Uterus (tissue), 2 donors: Measurements from ENCODE around the gene DOCK7.

Experiments used
- POLR2A ChIP-seq, 2 donors: fragments of 450-650 bp; IDR thresholded peaks; one replicate each; pipeline ENCODE4 v1.6.1; 2016; ENCODE audit warnings: antibody characterized with exemption in 2 of 2, mild to moderate bottlenecking in 1 of 2, moderate library complexity in 1 of 2
- TF ChIP-seq, protein P1 (sequence below), 4 experiments: fragments of 200-600 bp in 2 of 4; fragments of 450-650 bp in 2 of 4; sonication (generic) in 2 of 4; IDR thresholded peaks; one replicate each; pipeline ENCODE4 v1.5.1; 2016 to 2019; ENCODE audit warnings: antibody characterized with exemption in 4 of 4, mild to moderate bottlenecking in 2 of 4, moderate library complexity in 1 of 4

DNA sequence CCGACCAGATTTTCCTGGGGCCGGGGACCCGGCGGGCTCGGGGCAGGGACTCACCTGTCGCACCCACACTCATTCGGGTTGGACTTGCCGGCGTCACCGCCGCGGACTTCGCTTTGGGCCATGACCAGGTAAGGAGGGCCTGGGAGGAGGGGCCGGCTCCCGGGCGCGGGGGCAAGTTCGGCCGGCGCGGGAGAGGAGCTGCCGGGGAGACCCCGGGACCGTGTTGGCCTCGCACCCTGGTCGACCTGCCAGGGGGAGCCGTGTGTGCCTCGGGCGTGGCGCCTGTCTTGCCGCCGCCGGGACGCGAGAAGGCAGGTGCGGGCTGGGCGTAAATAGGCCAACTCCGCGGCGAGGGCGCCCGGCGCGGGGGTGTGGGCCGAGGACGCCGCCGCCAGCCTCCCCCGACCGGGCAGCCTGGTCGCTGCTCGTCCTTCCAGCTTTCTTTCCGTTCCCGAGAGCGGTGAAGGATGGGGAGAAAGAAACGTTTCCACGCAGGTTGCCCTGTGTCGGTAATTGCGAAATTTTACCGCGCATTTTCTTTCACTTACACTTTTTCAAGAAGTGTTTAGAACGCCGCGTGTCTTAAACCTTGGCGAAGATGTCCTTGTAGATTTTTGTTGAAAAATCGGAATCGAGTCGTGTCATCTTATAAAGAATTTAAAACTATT, 250.8 kb downstream of the DOCK7 start:
- TF ChIP-seq, protein P1, sequence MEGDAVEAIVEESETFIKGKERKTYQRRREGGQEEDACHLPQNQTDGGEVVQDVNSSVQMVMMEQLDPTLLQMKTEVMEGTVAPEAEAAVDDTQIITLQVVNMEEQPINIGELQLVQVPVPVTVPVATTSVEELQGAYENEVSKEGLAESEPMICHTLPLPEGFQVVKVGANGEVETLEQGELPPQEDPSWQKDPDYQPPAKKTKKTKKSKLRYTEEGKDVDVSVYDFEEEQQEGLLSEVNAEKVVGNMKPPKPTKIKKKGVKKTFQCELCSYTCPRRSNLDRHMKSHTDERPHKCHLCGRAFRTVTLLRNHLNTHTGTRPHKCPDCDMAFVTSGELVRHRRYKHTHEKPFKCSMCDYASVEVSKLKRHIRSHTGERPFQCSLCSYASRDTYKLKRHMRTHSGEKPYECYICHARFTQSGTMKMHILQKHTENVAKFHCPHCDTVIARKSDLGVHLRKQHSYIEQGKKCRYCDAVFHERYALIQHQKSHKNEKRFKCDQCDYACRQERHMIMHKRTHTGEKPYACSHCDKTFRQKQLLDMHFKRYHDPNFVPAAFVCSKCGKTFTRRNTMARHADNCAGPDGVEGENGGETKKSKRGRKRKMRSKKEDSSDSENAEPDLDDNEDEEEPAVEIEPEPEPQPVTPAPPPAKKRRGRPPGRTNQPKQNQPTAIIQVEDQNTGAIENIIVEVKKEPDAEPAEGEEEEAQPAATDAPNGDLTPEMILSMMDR (IDR thresholded peaks at IDR 0.05), result no peak
- no peak for TF ChIP-seq POLR2A (IDR thresholded peaks at IDR 0.05)
